Measurements from ENCODE around the gene PLAGL2.

PLAGL2 gene

DNA sequence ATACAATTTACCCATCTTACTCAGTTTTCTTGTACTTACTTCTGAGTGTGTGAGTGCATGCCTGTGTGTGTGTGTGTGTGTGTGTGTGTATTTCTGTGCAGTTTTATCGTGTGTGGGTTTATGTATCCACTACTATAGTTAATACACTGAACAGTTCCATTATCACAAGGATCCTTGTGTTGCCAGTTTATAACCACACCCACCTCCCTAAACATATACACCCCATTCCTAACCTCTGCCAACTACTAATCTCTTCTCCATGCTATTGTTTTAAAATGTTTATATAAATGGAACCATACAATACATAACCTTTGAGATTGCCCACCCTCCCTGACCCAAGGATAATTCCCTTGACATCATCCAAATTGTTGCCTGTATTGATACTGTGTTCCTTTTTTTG is 18.8 kb upstream of the PLAGL2 start:
- TF ChIP-seq, protein P1, sequence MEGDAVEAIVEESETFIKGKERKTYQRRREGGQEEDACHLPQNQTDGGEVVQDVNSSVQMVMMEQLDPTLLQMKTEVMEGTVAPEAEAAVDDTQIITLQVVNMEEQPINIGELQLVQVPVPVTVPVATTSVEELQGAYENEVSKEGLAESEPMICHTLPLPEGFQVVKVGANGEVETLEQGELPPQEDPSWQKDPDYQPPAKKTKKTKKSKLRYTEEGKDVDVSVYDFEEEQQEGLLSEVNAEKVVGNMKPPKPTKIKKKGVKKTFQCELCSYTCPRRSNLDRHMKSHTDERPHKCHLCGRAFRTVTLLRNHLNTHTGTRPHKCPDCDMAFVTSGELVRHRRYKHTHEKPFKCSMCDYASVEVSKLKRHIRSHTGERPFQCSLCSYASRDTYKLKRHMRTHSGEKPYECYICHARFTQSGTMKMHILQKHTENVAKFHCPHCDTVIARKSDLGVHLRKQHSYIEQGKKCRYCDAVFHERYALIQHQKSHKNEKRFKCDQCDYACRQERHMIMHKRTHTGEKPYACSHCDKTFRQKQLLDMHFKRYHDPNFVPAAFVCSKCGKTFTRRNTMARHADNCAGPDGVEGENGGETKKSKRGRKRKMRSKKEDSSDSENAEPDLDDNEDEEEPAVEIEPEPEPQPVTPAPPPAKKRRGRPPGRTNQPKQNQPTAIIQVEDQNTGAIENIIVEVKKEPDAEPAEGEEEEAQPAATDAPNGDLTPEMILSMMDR (IDR thresholded peaks at IDR 0.05; ENCODE audit: insufficient read depth, low read depth, low read length, missing control alignments): no peak
- no peak for DNase-seq (ENCODE audit: low read depth)
- H3K4me3 ChIP-seq (ENCODE audit: low read length): no peak overlapping the region

DNA sequence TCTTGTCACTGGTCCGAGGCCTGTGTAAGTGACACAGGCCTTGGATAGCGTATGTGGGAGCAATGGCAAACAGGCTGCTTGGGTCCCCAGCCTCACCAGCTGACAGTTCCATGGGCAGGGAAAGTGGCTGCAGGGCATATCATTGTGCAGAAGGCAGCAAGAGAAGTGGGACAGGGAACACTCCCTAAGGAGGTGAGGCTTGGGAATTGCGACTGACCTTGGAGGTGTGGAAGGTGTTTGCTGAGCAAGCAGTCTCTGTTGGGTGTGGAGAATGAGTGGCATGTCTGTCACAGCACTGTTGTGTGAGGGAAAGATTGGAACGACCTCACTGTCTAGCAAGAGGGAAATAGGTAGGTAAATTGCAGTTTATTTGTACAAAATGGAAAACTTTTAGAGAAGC is 16.9 kb upstream of the PLAGL2 start:
- DNase-seq (ENCODE audit: low read depth): no peak
- H3K4me3 ChIP-seq (ENCODE audit: low read length): no peak overlapping the region
- TF ChIP-seq, protein P1 (IDR thresholded peaks at IDR 0.05; ENCODE audit: insufficient read depth, low read depth, low read length, missing control alignments): no peak

DNA sequence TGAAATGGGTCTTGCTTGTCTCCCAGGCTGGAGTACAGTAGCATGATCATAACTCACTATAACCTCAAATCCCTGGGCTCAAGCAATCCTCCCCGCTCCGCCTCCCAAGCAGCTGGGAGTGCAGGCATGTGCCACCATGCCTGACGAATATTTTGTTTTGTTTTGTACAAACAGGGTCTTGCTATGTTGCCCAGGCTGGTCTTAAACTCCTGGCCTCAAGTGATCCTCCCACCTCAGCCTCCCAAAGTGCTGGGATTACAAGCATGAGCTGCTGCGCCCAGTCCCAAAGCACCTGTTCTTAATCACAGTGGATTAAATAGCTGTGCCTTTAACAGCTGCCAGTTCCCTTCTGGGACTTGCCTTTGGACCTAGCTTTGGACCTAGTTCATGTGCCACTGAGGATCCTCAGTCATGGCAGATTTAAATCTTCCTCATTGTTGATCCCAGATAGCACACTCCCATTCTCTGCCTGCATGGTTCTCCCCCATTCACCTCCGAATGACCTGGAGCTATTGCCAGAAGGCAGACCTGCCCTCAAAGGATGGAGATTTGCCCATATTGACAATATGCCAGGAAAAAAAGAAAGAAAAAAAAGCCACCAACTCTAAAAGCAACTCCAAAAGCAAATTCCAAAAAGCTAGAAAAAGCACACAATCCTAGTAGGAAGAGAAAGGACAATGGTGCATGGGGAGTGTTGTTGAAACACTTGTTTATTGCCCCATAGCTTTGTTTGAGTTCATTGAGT is 10.8 kb upstream of the PLAGL2 start:
- no peak overlapping the region for H3K4me3 ChIP-seq (ENCODE audit: low read length)
- DNase-seq (ENCODE audit: low read depth): no peak
- TF ChIP-seq, protein P1 (IDR thresholded peaks at IDR 0.05; ENCODE audit: insufficient read depth, low read depth, low read length, missing control alignments): no peak

DNA sequence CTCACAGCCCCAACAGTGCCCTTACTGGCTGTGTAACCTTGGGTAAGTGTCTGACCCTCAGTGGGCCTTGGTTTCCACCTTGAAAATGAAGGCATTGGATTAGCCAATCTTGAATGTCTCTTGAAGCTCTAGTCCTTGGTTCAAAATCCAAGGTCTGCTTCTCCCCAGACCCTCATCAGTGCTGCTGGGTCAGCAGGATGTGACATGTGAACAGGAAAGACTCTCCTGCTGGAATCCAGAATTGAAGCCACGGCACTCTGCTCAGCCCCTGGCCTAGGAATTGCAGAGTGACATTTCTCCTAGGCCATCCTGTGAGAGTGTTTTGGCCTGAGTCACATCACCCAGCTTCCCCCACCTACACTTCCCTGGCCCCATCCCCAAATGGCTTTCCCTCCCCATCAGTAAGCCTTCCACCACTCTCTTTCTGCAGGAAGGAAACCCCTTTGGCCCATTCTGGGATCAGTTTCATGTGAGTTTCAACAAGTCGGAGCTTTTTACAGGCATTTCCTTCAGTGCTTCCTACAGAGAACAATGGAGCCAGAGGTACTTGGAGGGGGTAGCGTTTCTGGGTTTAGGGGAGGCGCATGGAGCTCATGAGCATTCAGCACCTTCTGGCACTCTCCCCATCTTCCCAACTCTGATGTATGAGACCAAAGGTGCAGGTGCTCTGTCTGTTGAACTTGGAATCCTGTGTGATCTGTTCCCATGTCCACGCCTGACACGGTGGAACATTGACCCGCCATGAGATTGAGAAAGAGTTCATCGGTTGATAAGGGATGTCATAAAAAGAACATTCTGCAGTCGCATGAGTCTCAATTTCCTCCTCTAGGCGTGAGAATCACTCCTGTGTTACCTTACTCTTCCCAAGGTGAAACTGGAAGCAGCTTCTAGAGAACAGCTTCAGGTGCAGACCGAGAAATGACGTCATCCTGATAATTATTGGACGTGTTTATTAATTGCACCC is 8.9 kb upstream of the PLAGL2 start:
- TF ChIP-seq, protein P1 (IDR thresholded peaks at IDR 0.05; ENCODE audit: insufficient read depth, low read depth, low read length, missing control alignments): no peak
- DNase-seq (ENCODE audit: low read depth): no peak
- H3K4me3 ChIP-seq (ENCODE audit: low read length): no peak overlapping the region

DNA sequence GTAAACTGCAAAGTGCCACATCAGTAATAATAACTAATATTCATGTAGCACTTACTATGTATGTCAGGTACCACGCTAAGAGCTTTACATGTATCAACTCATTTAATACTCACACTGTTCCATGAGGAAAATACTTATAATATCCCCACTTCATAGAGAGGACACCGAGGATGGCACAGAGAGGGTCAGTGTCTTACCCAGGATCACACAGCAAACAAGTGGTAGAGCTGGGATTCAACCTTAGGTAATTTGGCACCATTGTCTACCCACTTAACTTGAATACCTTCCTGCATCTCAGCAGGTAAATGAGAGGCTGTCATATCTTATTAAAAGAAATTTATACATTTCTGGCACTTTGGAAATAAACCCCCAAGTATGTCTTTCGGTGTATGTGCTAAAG is 8.2 kb upstream of the PLAGL2 start:
- TF ChIP-seq, protein P1 (IDR thresholded peaks at IDR 0.05; ENCODE audit: insufficient read depth, low read depth, low read length, missing control alignments): no peak
- no peak for DNase-seq (ENCODE audit: low read depth)
- no peak overlapping the region for H3K4me3 ChIP-seq (ENCODE audit: low read length)

DNA sequence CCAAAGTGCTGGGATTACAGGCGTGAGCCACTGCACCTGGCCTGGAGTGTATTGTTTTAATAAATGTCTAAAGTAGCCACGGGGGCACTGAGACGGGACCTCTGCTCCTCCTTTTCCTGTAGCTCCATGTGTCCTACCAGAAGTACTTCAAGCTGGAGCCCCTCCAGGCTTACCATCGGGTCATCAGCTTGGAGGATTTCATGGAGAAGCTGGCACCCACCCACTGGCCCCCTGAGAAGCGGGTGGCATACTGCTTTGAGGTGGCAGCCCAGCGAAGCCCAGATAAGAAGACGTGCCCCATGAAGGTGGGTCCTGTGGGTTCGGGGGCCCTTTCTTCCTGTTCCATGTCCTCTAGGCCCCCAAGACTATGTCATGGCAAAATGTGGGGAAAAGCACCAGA is 7.6 kb upstream of the PLAGL2 start:
- TF ChIP-seq, protein P1 (IDR thresholded peaks at IDR 0.05; ENCODE audit: insufficient read depth, low read depth, low read length, missing control alignments): no peak
- no peak overlapping the region for H3K4me3 ChIP-seq (ENCODE audit: low read length)
- no peak for DNase-seq (ENCODE audit: low read depth)
